Psoas muscle (tissue), 8 donors: ENCODE measurements around the gene PHF13. TPM values are rescaled to one million over a fixed set of nuclear protein-coding genes. Genes with fewer than 3 reads are reported as not detected.

Experiments used
- ATAC-seq, 4 donors: fragments of 200-7000 bp; cut with Tn5 transposase; one replicate each; pipeline ENCODE4 v1.9.1; 2020; ENCODE audit warnings: moderate library complexity in 3 of 4, mild to moderate bottlenecking in 2 of 4
- DNase-seq, 2 donors: peaks; one replicate each; pipeline ENCODE4 v3.0.0-alpha.2; 2020
- H3K27ac ChIP-seq: fragments of 200-600 bp; one replicate; pipeline ENCODE4 v1.8.0; 2022
- H3K27me3 ChIP-seq, 3 donors: fragments of 200-600 bp in 1 of 3; one replicate each; pipeline versions ENCODE4 v1.6.1 to v1.8.0; 2013 to 2022; ENCODE audit warnings: low read length in 2 of 3, mild to moderate bottlenecking in 2 of 3, moderate library complexity in 1 of 3; ENCODE audit not compliant: insufficient read depth in 3 of 3
- H3K36me3 ChIP-seq, 2 donors: fragments of 200-600 bp in 1 of 2; one replicate each; pipeline versions ENCODE4 v1.6.1 to v1.8.0; 2013 to 2022; ENCODE audit warnings: low read depth in 1 of 2, mild to moderate bottlenecking in 1 of 2, moderate library complexity in 1 of 2; ENCODE audit not compliant: insufficient read depth in 1 of 2
- H3K4me1 ChIP-seq: fragments of 200-600 bp; one replicate; pipeline ENCODE4 v1.8.0; 2022
- H3K4me3 ChIP-seq: fragments of 200-600 bp; one replicate; pipeline ENCODE4 v1.8.0; 2022; ENCODE audit warnings: mild to moderate bottlenecking
- H3K9me3 ChIP-seq: fragments of 200-600 bp; one replicate; pipeline ENCODE4 v1.8.0; 2022
- CTCF ChIP-seq: fragments of 200-600 bp; IDR thresholded peaks from one replicate; pipeline ENCODE4 v1.8.0; 2022; ENCODE audit warnings: antibody characterized with exemption
- WGBS, 3 donors: extraction: QIAGEN DNeasy Blood & Tissue Kit; methylation state at CpG; one replicate each; pipeline versions ENCODE4 v1.1.6 to v1.1.7; 2013; 5-methylcytosine and 5-hydroxymethylcytosine counted together
- intact Hi-C, 2 donors: fragments of 100-400 bp; cut with DNase I; formaldehyde crosslinking; loops; one replicate each; pipeline versions ENCODE4 v1.11.0 to v1.14.2; 2022
- polyA plus RNA-seq, 3 donors: library from polyadenylated mRNA; stranded (reverse); fragments of 200-250 nt; gene quantifications; one replicate each; pipeline ENCODE4 v1.2.3, GENCODE V29; 2013
- total RNA-seq, 4 donors: library from RNA; stranded (reverse); fragmentation: NEBNext Ultra II Directional in 2 of 4; extraction: Animal tissue kit (Norgen Biotek cat#: 25700) in 2 of 4; gene quantifications; one replicate each; pipeline versions ENCODE4 v1.2.1 to v1.2.4, GENCODE V29; 2021 to 2023
- donor health status: healthy with polysubstance abuse.
- donor health status: DM: no; HTN: no; CAD: no; lungs with moderate emphysema.
- donor health status: Bipolar disorder and iron deficiency.
- donor health status: healthy.
- donor health status: DM: yes; HTN: yes; CAD: no.
- donor health status: DM: no; HTN: no; CAD: no.
- donor health status: DM: no; HTN: no; CAD: no.
- donor health status: DM: yes; HTN: yes; CAD: no.

PHF13 gene
- total and polyA plus RNA-seq, 7 donors: 4.8 to 21.3 (median 7.5) TPM

GRCh38 chr1:6645018-6645417 is 31.5 kb downstream of the PHF13 start:
- peaks cover 3 to 58% of the 10 kb centered on the region in 2 donors for H3K36me3 ChIP-seq
- H3K4me3 ChIP-seq: no peak overlapping the region
- H3K4me1 ChIP-seq: no peaks in the 10 kb centered on the region
- intact Hi-C loops: loop anchor here in 1 of 2 donors (5.0 kb wide), 2 partner anchors 88 to 158 kb away; partner anchors contain the start of gene TAS1R1
- TF ChIP-seq CTCF: no peak
- DNase-seq (no peak), ATAC-seq (no peak)
- no peaks in the 10 kb centered on the region for H3K27me3 ChIP-seq
- no peak overlapping the region for H3K27ac ChIP-seq
- H3K9me3 ChIP-seq: no peaks in the 10 kb centered on the region
- 93 to 96% (median 96%) methylated on average over 7 of the region's 7 CpGs for WGBS, 3 donors

- Histone ChIP-seq H3K27me3 (no peaks in the 10 kb centered on the region), H3K4me3 (no peak overlapping the region), H3K27ac (no peak overlapping the region), H3K4me1 (no peaks in the 10 kb centered on the region), H3K9me3 (no peaks in the 10 kb centered on the region), H3K36me3 (peaks cover 0 to 54% of the 10 kb centered on the region in 2 donors)
- peak; percentile 60 to 76 (median 68) for ATAC-seq
- no peak for DNase-seq
- 57 to 63% (median 59%) methylated on average over 10 of the region's 10 CpGs for WGBS, 3 donors
- TF ChIP-seq CTCF: peak; percentile 62
- intact Hi-C loops: loop anchor here (2.0 to 5.0 kb wide), 3 partner anchors 89 to 160 kb away; partner anchors contain the start of gene TAS1R1 (in 1 of the 2)
Observed at GRCh38 chr1:6646499-6647148, 33.1 kb downstream of the PHF13 start.

GRCh38 chr1:6648556-6648955 is 35.0 kb downstream of the PHF13 start:
- no peak for TF ChIP-seq CTCF
- no peaks in the 10 kb centered on the region for H3K9me3 ChIP-seq
- DNase-seq: no peak
- 87 to 92% (median 91%) methylated on average over 6 of the region's 6 CpGs for WGBS, 3 donors
- H3K27me3 ChIP-seq: no peaks in the 10 kb centered on the region
- intact Hi-C loops: loop anchor here in 1 of 2 donors (5.0 kb wide), 2 partner anchors 91 to 161 kb away; partner anchors contain the start of gene TAS1R1
- no peak overlapping the region for H3K27ac ChIP-seq
- no peak for ATAC-seq
- H3K4me3 ChIP-seq: no peak overlapping the region
- no peaks in the 10 kb centered on the region for H3K4me1 ChIP-seq
- peaks cover 0 to 58% of the 10 kb centered on the region in 2 donors for H3K36me3 ChIP-seq

GRCh38 chr1:6651909-6652308 is 38.4 kb downstream of the PHF13 start:
- Histone ChIP-seq H3K27ac (no peak overlapping the region), H3K4me1 (no peaks in the 10 kb centered on the region), H3K27me3 (no peaks in the 10 kb centered on the region), H3K4me3 (no peak overlapping the region), H3K36me3 (peaks cover 0 to 48% of the 10 kb centered on the region in 2 donors), H3K9me3 (no peaks in the 10 kb centered on the region)
- intact Hi-C loops: no loop called here
- no peak for DNase-seq
- WGBS, 3 donors: 75 to 89% (median 85%) methylated on average over 17 of the region's 17 CpGs
- no peak for TF ChIP-seq CTCF
- ATAC-seq: no peak

- no peak for TF ChIP-seq CTCF
- ATAC-seq: peak in 1 of 4 donors; percentile 35
- no peaks in the 10 kb centered on the region for H3K9me3 ChIP-seq
- H3K36me3 ChIP-seq: peaks cover 0 to 48% of the 10 kb centered on the region in 2 donors
- DNase-seq: no peak
- H3K4me3 ChIP-seq: no peak overlapping the region
- no peaks in the 10 kb centered on the region for H3K4me1 ChIP-seq
- no peaks in the 10 kb centered on the region for H3K27me3 ChIP-seq
- H3K27ac ChIP-seq: no peak overlapping the region
- intact Hi-C loops: no loop called here
- WGBS, 3 donors: 78 to 89% (median 87%) methylated on average over 6 of the region's 6 CpGs
Observed at GRCh38 chr1:6652986-6653385, 39.5 kb downstream of the PHF13 start.
